ENCODE data around the gene RGS7. TPM values are rescaled to one million over a fixed set of nuclear protein-coding genes. Genes with fewer than 3 reads are reported as not detected.
"Not testable (repeated sequence)": the region's sequence is repeated elsewhere in the genome, so short reads cannot be mapped to it uniquely, and the experiment has no call there.

The RGS7 gene
- total RNA-seq, 4 donors from 2014 or later, result 0.11 to 0.33 TPM; not detected in 2

GRCh38 chr1:240765732-240766363, 591.2 kb downstream of the RGS7 start:
- no peak for DNase-seq (ENCODE audit: extremely low spot score)
- intact Hi-C loops (cut with DNase I), result no loop called here
- no peaks in the 10 kb centered on the region for H3K27me3 ChIP-seq
- no peak overlapping the region for H3K27ac ChIP-seq (replicated peaks in 1 of 4)
- no peaks in the 10 kb centered on the region for H3K4me1 ChIP-seq
- TF ChIP-seq CTCF (IDR thresholded peaks at IDR 0.05) (no peak), POLR2AphosphoS5 (IDR thresholded peaks at IDR 0.05) (no peak), EP300 (IDR thresholded peaks at IDR 0.05) (no peak), POLR2A (IDR thresholded peaks at IDR 0.05; ENCODE audit: low read depth) (no peak)
- no peaks in the 10 kb centered on the region for H3K9me3 ChIP-seq
- no peaks in the 10 kb centered on the region for H3K36me3 ChIP-seq
- no peak overlapping the region for H3K4me3 ChIP-seq
- 51% methylated on average over 5 of the region's 5 CpGs for WGBS

- Histone ChIP-seq H3K36me3 (no peaks in the 10 kb centered on the region), H3K4me3 (no peak overlapping the region), H3K4me1 (no peaks in the 10 kb centered on the region), H3K9me3 (no peaks in the 10 kb centered on the region), H3K27me3 (no peaks in the 10 kb centered on the region), H3K27ac (replicated peaks in 1 of 4) (no peak overlapping the region)
- WGBS, result 89% methylated on average over 12 of the region's 12 CpGs
- no peak for DNase-seq (ENCODE audit: extremely low spot score)
- intact Hi-C loops (cut with DNase I), result no loop called here
- TF ChIP-seq POLR2AphosphoS5 (IDR thresholded peaks at IDR 0.05), result no peak
- no peak for TF ChIP-seq EP300 (IDR thresholded peaks at IDR 0.05)
- TF ChIP-seq POLR2A (IDR thresholded peaks at IDR 0.05; ENCODE audit: low read depth), result no peak
- TF ChIP-seq CTCF (IDR thresholded peaks at IDR 0.05), result no peak
These were observed 593.2 kb downstream of the RGS7 start for GRCh38 chr1:240763771-240764170.

GRCh38 chr1:240763095-240763494, 593.9 kb downstream of the RGS7 start:
- WGBS, result 94% methylated on average over 5 of the region's 7 CpGs
- H3K4me3 ChIP-seq; H3K27me3 ChIP-seq; DNase-seq (ENCODE audit: extremely low spot score); H3K4me1 ChIP-seq; H3K36me3 ChIP-seq; H3K27ac ChIP-seq (replicated peaks in 1 of 4); intact Hi-C loops (cut with DNase I); H3K9me3 ChIP-seq: not testable (repeated sequence)

- intact Hi-C loops (cut with DNase I); H3K9me3 ChIP-seq; H3K4me3 ChIP-seq; H3K27me3 ChIP-seq; H3K27ac ChIP-seq (replicated peaks in 1 of 4); H3K4me1 ChIP-seq; H3K36me3 ChIP-seq; DNase-seq (ENCODE audit: extremely low spot score): not testable (repeated sequence)
- 100% methylated on average over 5 of the region's 42 CpGs for WGBS
These were observed 594.5 kb downstream of the RGS7 start for GRCh38 chr1:240762471-240762987.

GRCh38 chr1:240758777-240759176, 598.2 kb downstream of the RGS7 start:
- H3K27me3 ChIP-seq; H3K9me3 ChIP-seq; intact Hi-C loops (cut with DNase I); DNase-seq (ENCODE audit: extremely low spot score); H3K4me1 ChIP-seq; H3K4me3 ChIP-seq; H3K27ac ChIP-seq (replicated peaks in 1 of 4); H3K36me3 ChIP-seq: not testable (repeated sequence)
- WGBS, result 92% methylated on average over 6 of the region's 6 CpGs

GRCh38 chr1:240758296-240758695, 598.7 kb downstream of the RGS7 start:
- Histone ChIP-seq H3K4me3 (no peak overlapping the region), H3K9me3 (no peaks in the 10 kb centered on the region), H3K27ac (replicated peaks in 1 of 4) (no peak overlapping the region), H3K4me1 (no peaks in the 10 kb centered on the region), H3K36me3 (no peaks in the 10 kb centered on the region), H3K27me3 (no peaks in the 10 kb centered on the region)
- DNase-seq (ENCODE audit: extremely low spot score), result no peak
- TF ChIP-seq CTCF (IDR thresholded peaks at IDR 0.05) (no peak), POLR2A (IDR thresholded peaks at IDR 0.05; ENCODE audit: low read depth) (no peak), POLR2AphosphoS5 (IDR thresholded peaks at IDR 0.05) (no peak), EP300 (IDR thresholded peaks at IDR 0.05) (no peak)
- intact Hi-C loops (cut with DNase I), result no loop called here
- WGBS, result 79% methylated on average over 1 of the region's 1 CpG

All from esophagus muscularis mucosa (tissue), 4 donors.